Psoas muscle (tissue), 8 donors: ENCODE results near the gene BLCAP. TPM values are rescaled to one million over a fixed set of nuclear protein-coding genes. Genes with fewer than 3 reads are reported as not detected.
"Not testable (repeated sequence)": the region's sequence is repeated elsewhere in the genome, so short reads cannot be mapped to it uniquely, and the experiment has no call there.

Source experiments
- ATAC-seq, 4 donors: fragments of 200-7000 bp; cut with Tn5 transposase; one replicate each; pipeline ENCODE4 v1.9.1; 2020; ENCODE audit warnings: moderate library complexity in 3 of 4, mild to moderate bottlenecking in 2 of 4
- DNase-seq, 2 donors: peaks; one replicate each; pipeline ENCODE4 v3.0.0-alpha.2; 2020
- H3K27ac ChIP-seq: fragments of 200-600 bp; one replicate; pipeline ENCODE4 v1.8.0; 2022
- H3K27me3 ChIP-seq, 3 donors: fragments of 200-600 bp in 1 of 3; one replicate each; pipeline versions ENCODE4 v1.6.1 to v1.8.0; 2013 to 2022; ENCODE audit warnings: low read length in 2 of 3, mild to moderate bottlenecking in 2 of 3, moderate library complexity in 1 of 3; ENCODE audit not compliant: insufficient read depth in 3 of 3
- H3K36me3 ChIP-seq, 2 donors: fragments of 200-600 bp in 1 of 2; one replicate each; pipeline versions ENCODE4 v1.6.1 to v1.8.0; 2013 to 2022; ENCODE audit warnings: low read depth in 1 of 2, mild to moderate bottlenecking in 1 of 2, moderate library complexity in 1 of 2; ENCODE audit not compliant: insufficient read depth in 1 of 2
- H3K4me1 ChIP-seq: fragments of 200-600 bp; one replicate; pipeline ENCODE4 v1.8.0; 2022
- H3K4me3 ChIP-seq: fragments of 200-600 bp; one replicate; pipeline ENCODE4 v1.8.0; 2022; ENCODE audit warnings: mild to moderate bottlenecking
- H3K9me3 ChIP-seq: fragments of 200-600 bp; one replicate; pipeline ENCODE4 v1.8.0; 2022
- CTCF ChIP-seq: fragments of 200-600 bp; IDR thresholded peaks from one replicate; pipeline ENCODE4 v1.8.0; 2022; ENCODE audit warnings: antibody characterized with exemption
- WGBS, 3 donors: extraction: QIAGEN DNeasy Blood & Tissue Kit; methylation state at CpG; one replicate each; pipeline versions ENCODE4 v1.1.6 to v1.1.7; 2013; 5-methylcytosine and 5-hydroxymethylcytosine counted together
- intact Hi-C, 2 donors: fragments of 100-400 bp; cut with DNase I; formaldehyde crosslinking; loops; one replicate each; pipeline versions ENCODE4 v1.11.0 to v1.14.2; 2022
- polyA plus RNA-seq, 3 donors: library from polyadenylated mRNA; stranded (reverse); fragments of 200-250 nt; gene quantifications; one replicate each; pipeline ENCODE4 v1.2.3, GENCODE V29; 2013
- total RNA-seq, 4 donors: library from RNA; stranded (reverse); fragmentation: NEBNext Ultra II Directional in 2 of 4; extraction: Animal tissue kit (Norgen Biotek cat#: 25700) in 2 of 4; gene quantifications; one replicate each; pipeline versions ENCODE4 v1.2.1 to v1.2.4, GENCODE V29; 2021 to 2023
- donor health status: healthy with polysubstance abuse.
- donor health status: DM: no; HTN: no; CAD: no; lungs with moderate emphysema.
- donor health status: Bipolar disorder and iron deficiency.
- donor health status: healthy.
- donor health status: DM: yes; HTN: yes; CAD: no.
- donor health status: DM: no; HTN: no; CAD: no.
- donor health status: DM: no; HTN: no; CAD: no.
- donor health status: DM: yes; HTN: yes; CAD: no.

BLCAP gene
- total and polyA plus RNA-seq, 7 donors = 267 to 656 (median 366) TPM

- H3K27ac ChIP-seq = no peak overlapping the region
- peaks cover 0 to 7% (median 0%) of the 10 kb centered on the region in 3 donors for H3K27me3 ChIP-seq
- no peak for TF ChIP-seq CTCF
- intact Hi-C loops = no loop called here
- H3K4me3 ChIP-seq = no peak overlapping the region
- ATAC-seq = no peak
- no peaks in the 10 kb centered on the region for H3K36me3 ChIP-seq
- no peaks in the 10 kb centered on the region for H3K9me3 ChIP-seq
- no peaks in the 10 kb centered on the region for H3K4me1 ChIP-seq
- DNase-seq = no peak
- 46 to 68% (median 67%) methylated on average over 1 of the region's 1 CpG for WGBS, 3 donors
Measured at GRCh38 chr20:37552415-37552814, 24.7 kb upstream of the BLCAP start.

GRCh38 chr20:37551660-37552059 is 24.0 kb upstream of the BLCAP start:
- H3K9me3 ChIP-seq, H3K27me3 ChIP-seq, ATAC-seq, H3K4me3 ChIP-seq, DNase-seq, H3K36me3 ChIP-seq, H3K4me1 ChIP-seq, intact Hi-C loops, H3K27ac ChIP-seq: not testable (repeated sequence)
- 68 to 88% (median 82%) methylated on average over 2 of the region's 2 CpGs for WGBS, 3 donors

- intact Hi-C loops, H3K27me3 ChIP-seq: not testable (repeated sequence)
Measured at GRCh38 chr20:37550101-37550920, 22.6 kb upstream of the BLCAP start.

GRCh38 chr20:37547912-37548311 is 20.2 kb upstream of the BLCAP start:
- TF ChIP-seq CTCF = no peak
- Histone ChIP-seq H3K27me3 (no peaks in the 10 kb centered on the region), H3K4me3 (no peak overlapping the region), H3K9me3 (no peaks in the 10 kb centered on the region), H3K4me1 (no peaks in the 10 kb centered on the region), H3K36me3 (no peaks in the 10 kb centered on the region), H3K27ac (no peak overlapping the region)
- no peak for ATAC-seq
- no peak for DNase-seq
- intact Hi-C loops = no loop called here

More at GRCh38 chr20:37550101-37550920, 22.6 kb upstream of the BLCAP start:
- H3K4me1 ChIP-seq, H3K36me3 ChIP-seq, ATAC-seq, H3K9me3 ChIP-seq, H3K4me3 ChIP-seq, DNase-seq, H3K27ac ChIP-seq: not testable (repeated sequence)
- WGBS, 3 donors = 54 to 61% (median 60%) methylated on average over 16 of the region's 16 CpGs

GRCh38 chr20:37545516-37545915 is 17.8 kb upstream of the BLCAP start:
- Histone ChIP-seq H3K36me3 (no peaks in the 10 kb centered on the region), H3K4me3 (no peak overlapping the region), H3K27ac (no peak overlapping the region), H3K27me3 (no peaks in the 10 kb centered on the region), H3K4me1 (no peaks in the 10 kb centered on the region), H3K9me3 (no peaks in the 10 kb centered on the region)
- no peak for TF ChIP-seq CTCF
- no peak for DNase-seq
- intact Hi-C loops = no loop called here
- no peak for ATAC-seq
- WGBS, 3 donors = 71 to 79% (median 73%) methylated on average over 1 of the region's 1 CpG
